ENCODE results near the gene CHD9NB.

GRCh38 chr16:53036066-53036465 is 16.6 kb downstream of the CHD9NB start:
- TF ChIP-seq POLR2AphosphoS5 (IDR thresholded peaks at IDR 0.05; ENCODE audit: borderline replicate concordance, low read depth, low read length) (no peak), EZH2 (IDR thresholded peaks at IDR 0.05) (no peak)

All from SK-N-MC (cell line).